ENCODE measurements around the gene RYR1. TPM values are rescaled to one million over a fixed set of nuclear protein-coding genes. Genes with fewer than 3 reads are reported as not detected.

Gene RYR1
- total RNA-seq, 1 donor from 2014 or later = 243 TPM

- Histone ChIP-seq H3K9ac (ENCODE audit: low read depth in 1 of 3, low read length in 3 of 3) (no peak overlapping the region), H3K27me3 (ENCODE audit: control insufficient read depth in 3 of 3, insufficient read depth in 3 of 3, low read length in 3 of 3) (no peaks in the 10 kb centered on the region), H3K9me3 (ENCODE audit: control insufficient read depth in 3 of 3, low read length in 3 of 3) (no peaks in the 10 kb centered on the region), H3K36me3 (ENCODE audit: control insufficient read depth in 3 of 3, insufficient read depth in 3 of 3, low read length in 3 of 3) (peaks cover 58 to 75% (median 64%) of the 10 kb centered on the region in 3 donors), H3K4me3 (ENCODE audit: low read length in 3 of 3) (no peak overlapping the region), H3K27ac (ENCODE audit: low read depth, low read length) (no peak overlapping the region), H3K4me1 (ENCODE audit: control insufficient read depth in 3 of 3, insufficient read depth in 3 of 3, low read length in 3 of 3) (no peaks in the 10 kb centered on the region)
Measured at GRCh38 chr19:38526430-38526829, 92.9 kb downstream of the RYR1 start.

GRCh38 chr19:38527466-38528136 lies 94.1 kb downstream of the RYR1 start:
- no peak overlapping the region for H3K9ac ChIP-seq (ENCODE audit: low read depth in 1 of 3, low read length in 3 of 3)
- no peak overlapping the region for H3K4me3 ChIP-seq (ENCODE audit: low read length in 3 of 3)
- peaks cover 63 to 82% (median 69%) of the 10 kb centered on the region in 3 donors for H3K36me3 ChIP-seq (ENCODE audit: control insufficient read depth in 3 of 3, insufficient read depth in 3 of 3, low read length in 3 of 3)
- no peaks in the 10 kb centered on the region for H3K4me1 ChIP-seq (ENCODE audit: control insufficient read depth in 3 of 3, insufficient read depth in 3 of 3, low read length in 3 of 3)
- H3K9me3 ChIP-seq (ENCODE audit: control insufficient read depth in 3 of 3, low read length in 3 of 3) = no peaks in the 10 kb centered on the region
- H3K27me3 ChIP-seq (ENCODE audit: control insufficient read depth in 3 of 3, insufficient read depth in 3 of 3, low read length in 3 of 3) = no peaks in the 10 kb centered on the region
- H3K27ac ChIP-seq (ENCODE audit: low read depth, low read length) = no peak overlapping the region

- Histone ChIP-seq H3K36me3 (ENCODE audit: control insufficient read depth in 3 of 3, insufficient read depth in 3 of 3, low read length in 3 of 3) (peaks cover 66 to 85% (median 72%) of the 10 kb centered on the region in 3 donors), H3K9ac (ENCODE audit: low read depth in 1 of 3, low read length in 3 of 3) (no peak overlapping the region), H3K27me3 (ENCODE audit: control insufficient read depth in 3 of 3, insufficient read depth in 3 of 3, low read length in 3 of 3) (no peaks in the 10 kb centered on the region), H3K4me1 (ENCODE audit: control insufficient read depth in 3 of 3, insufficient read depth in 3 of 3, low read length in 3 of 3) (no peaks in the 10 kb centered on the region), H3K9me3 (ENCODE audit: control insufficient read depth in 3 of 3, low read length in 3 of 3) (no peaks in the 10 kb centered on the region), H3K27ac (ENCODE audit: low read depth, low read length) (no peak overlapping the region), H3K4me3 (ENCODE audit: low read length in 3 of 3) (no peak overlapping the region)
Measured at GRCh38 chr19:38528213-38528755, 94.8 kb downstream of the RYR1 start.

- peaks cover 63 to 82% (median 68%) of the 10 kb centered on the region in 3 donors for H3K36me3 ChIP-seq (ENCODE audit: control insufficient read depth in 3 of 3, insufficient read depth in 3 of 3, low read length in 3 of 3)
- H3K27ac ChIP-seq (ENCODE audit: low read depth, low read length) = no peak overlapping the region
- no peaks in the 10 kb centered on the region for H3K9me3 ChIP-seq (ENCODE audit: control insufficient read depth in 3 of 3, low read length in 3 of 3)
- H3K4me3 ChIP-seq (ENCODE audit: low read length in 3 of 3) = no peak overlapping the region
- H3K27me3 ChIP-seq (ENCODE audit: control insufficient read depth in 3 of 3, insufficient read depth in 3 of 3, low read length in 3 of 3) = no peaks in the 10 kb centered on the region
- H3K4me1 ChIP-seq (ENCODE audit: control insufficient read depth in 3 of 3, insufficient read depth in 3 of 3, low read length in 3 of 3) = no peaks in the 10 kb centered on the region
- no peak overlapping the region for H3K9ac ChIP-seq (ENCODE audit: low read depth in 1 of 3, low read length in 3 of 3)
Measured at GRCh38 chr19:38528931-38529330, 95.4 kb downstream of the RYR1 start.

GRCh38 chr19:38531515-38531914 lies 98.0 kb downstream of the RYR1 start:
- Histone ChIP-seq H3K36me3 (ENCODE audit: control insufficient read depth in 3 of 3, insufficient read depth in 3 of 3, low read length in 3 of 3) (peaks cover 68 to 79% (median 69%) of the 10 kb centered on the region in 3 donors), H3K9ac (ENCODE audit: low read depth in 1 of 3, low read length in 3 of 3) (no peak overlapping the region), H3K4me1 (ENCODE audit: control insufficient read depth in 3 of 3, insufficient read depth in 3 of 3, low read length in 3 of 3) (no peaks in the 10 kb centered on the region), H3K27ac (ENCODE audit: low read depth, low read length) (no peak overlapping the region), H3K27me3 (ENCODE audit: control insufficient read depth in 3 of 3, insufficient read depth in 3 of 3, low read length in 3 of 3) (no peaks in the 10 kb centered on the region), H3K4me3 (ENCODE audit: low read length in 3 of 3) (no peak overlapping the region), H3K9me3 (ENCODE audit: control insufficient read depth in 3 of 3, low read length in 3 of 3) (no peaks in the 10 kb centered on the region)

- Histone ChIP-seq H3K27me3 (ENCODE audit: control insufficient read depth in 3 of 3, insufficient read depth in 3 of 3, low read length in 3 of 3) (no peaks in the 10 kb centered on the region), H3K4me3 (ENCODE audit: low read length in 3 of 3) (no peak overlapping the region), H3K27ac (ENCODE audit: low read depth, low read length) (no peak overlapping the region), H3K9me3 (ENCODE audit: control insufficient read depth in 3 of 3, low read length in 3 of 3) (no peaks in the 10 kb centered on the region), H3K4me1 (ENCODE audit: control insufficient read depth in 3 of 3, insufficient read depth in 3 of 3, low read length in 3 of 3) (no peaks in the 10 kb centered on the region), H3K9ac (ENCODE audit: low read depth in 1 of 3, low read length in 3 of 3) (no peak overlapping the region), H3K36me3 (ENCODE audit: control insufficient read depth in 3 of 3, insufficient read depth in 3 of 3, low read length in 3 of 3) (peaks cover 70 to 80% (median 77%) of the 10 kb centered on the region in 3 donors)
Measured at GRCh38 chr19:38532939-38533338, 99.4 kb downstream of the RYR1 start.

- Histone ChIP-seq H3K36me3 (ENCODE audit: control insufficient read depth in 3 of 3, insufficient read depth in 3 of 3, low read length in 3 of 3) (peaks cover 70 to 78% (median 76%) of the 10 kb centered on the region in 3 donors), H3K4me1 (ENCODE audit: control insufficient read depth in 3 of 3, insufficient read depth in 3 of 3, low read length in 3 of 3) (no peaks in the 10 kb centered on the region), H3K9ac (ENCODE audit: low read depth in 1 of 3, low read length in 3 of 3) (no peak overlapping the region), H3K9me3 (ENCODE audit: control insufficient read depth in 3 of 3, low read length in 3 of 3) (no peaks in the 10 kb centered on the region), H3K27me3 (ENCODE audit: control insufficient read depth in 3 of 3, insufficient read depth in 3 of 3, low read length in 3 of 3) (no peaks in the 10 kb centered on the region), H3K27ac (ENCODE audit: low read depth, low read length) (no peak overlapping the region), H3K4me3 (ENCODE audit: low read length in 3 of 3) (no peak overlapping the region)
Measured at GRCh38 chr19:38534574-38534973, 101.1 kb downstream of the RYR1 start.

- Histone ChIP-seq H3K27ac (ENCODE audit: low read depth, low read length) (no peak overlapping the region), H3K9ac (ENCODE audit: low read depth in 1 of 3, low read length in 3 of 3) (no peak overlapping the region), H3K36me3 (ENCODE audit: control insufficient read depth in 3 of 3, insufficient read depth in 3 of 3, low read length in 3 of 3) (peaks cover 71 to 77% (median 75%) of the 10 kb centered on the region in 3 donors)
Measured at GRCh38 chr19:38535212-38535611, 101.7 kb downstream of the RYR1 start.

GRCh38 chr19:38537071-38537936 lies 103.8 kb downstream of the RYR1 start:
- Histone ChIP-seq H3K4me3 (ENCODE audit: low read length in 3 of 3) (no peak overlapping the region), H3K9ac (ENCODE audit: low read depth in 1 of 3, low read length in 3 of 3) (no peak overlapping the region), H3K27ac (ENCODE audit: low read depth, low read length) (peak overlapping the region; percentile 31), H3K27me3 (ENCODE audit: control insufficient read depth in 3 of 3, insufficient read depth in 3 of 3, low read length in 3 of 3) (no peaks in the 10 kb centered on the region), H3K4me1 (ENCODE audit: control insufficient read depth in 3 of 3, insufficient read depth in 3 of 3, low read length in 3 of 3) (no peaks in the 10 kb centered on the region), H3K9me3 (ENCODE audit: control insufficient read depth in 3 of 3, low read length in 3 of 3) (no peaks in the 10 kb centered on the region), H3K36me3 (ENCODE audit: control insufficient read depth in 3 of 3, insufficient read depth in 3 of 3, low read length in 3 of 3) (peaks cover 58 to 69% (median 67%) of the 10 kb centered on the region in 3 donors)

More at GRCh38 chr19:38535212-38535611, 101.7 kb downstream of the RYR1 start:
- no peaks in the 10 kb centered on the region for H3K9me3 ChIP-seq (ENCODE audit: control insufficient read depth in 3 of 3, low read length in 3 of 3)
- no peaks in the 10 kb centered on the region for H3K4me1 ChIP-seq (ENCODE audit: control insufficient read depth in 3 of 3, insufficient read depth in 3 of 3, low read length in 3 of 3)
- no peaks in the 10 kb centered on the region for H3K27me3 ChIP-seq (ENCODE audit: control insufficient read depth in 3 of 3, insufficient read depth in 3 of 3, low read length in 3 of 3)
- H3K4me3 ChIP-seq (ENCODE audit: low read length in 3 of 3) = no peak overlapping the region

GRCh38 chr19:38538386-38538785 lies 104.9 kb downstream of the RYR1 start:
- Histone ChIP-seq H3K27me3 (ENCODE audit: control insufficient read depth in 3 of 3, insufficient read depth in 3 of 3, low read length in 3 of 3) (no peaks in the 10 kb centered on the region), H3K9me3 (ENCODE audit: control insufficient read depth in 3 of 3, low read length in 3 of 3) (no peaks in the 10 kb centered on the region), H3K4me1 (ENCODE audit: control insufficient read depth in 3 of 3, insufficient read depth in 3 of 3, low read length in 3 of 3) (peaks cover 0 to 2% (median 0%) of the 10 kb centered on the region in 3 donors), H3K4me3 (ENCODE audit: low read length in 3 of 3) (no peak overlapping the region), H3K36me3 (ENCODE audit: control insufficient read depth in 3 of 3, insufficient read depth in 3 of 3, low read length in 3 of 3) (peaks cover 51 to 66% (median 60%) of the 10 kb centered on the region in 3 donors), H3K27ac (ENCODE audit: low read depth, low read length) (no peak overlapping the region), H3K9ac (ENCODE audit: low read depth in 1 of 3, low read length in 3 of 3) (no peak overlapping the region)

All from skeletal muscle tissue (tissue), 4 donors.